Tongue (tissue), 2 donors: ENCODE data around the gene TNFRSF6B. TPM values are rescaled to one million over a fixed set of nuclear protein-coding genes. Genes with fewer than 3 reads are reported as not detected.
A peak's percentile ranks its signal among the peaks of the same experiment; 100 is the strongest.

Experiments used
- DNase-seq: peaks from one replicate; pipeline ENCODE4 v3.0.0-alpha.2; 2015
- total RNA-seq: library from RNA; depleted of rRNA; stranded (reverse); fragments of >200 nt; gene quantifications from one replicate; pipeline ENCODE4 v1.2.3, GENCODE V29; 2014

TNFRSF6B gene
- total RNA-seq, 1 donor from 2014 or later, result 1.1 TPM

- no peak for DNase-seq
Measured at GRCh38 chr20:63737945-63738686, 41.7 kb downstream of the TNFRSF6B start.

GRCh38 chr20:63738687-63739129, 42.3 kb downstream of the TNFRSF6B start:
- DNase-seq, result peak; percentile 80

- peak; percentile 92 for DNase-seq
Measured at GRCh38 chr20:63739130-63740069, 42.9 kb downstream of the TNFRSF6B start, which contains the start of gene SLC2A4RG. TSS of gene SLC2A4RG (plus strand) at chr20:63739776. CDS start at chr20:63739913, 137 bp downstream.

- DNase-seq, result peak; percentile 69
Measured at GRCh38 chr20:63740070-63740626, 43.7 kb downstream of the TNFRSF6B start.

GRCh38 chr20:63740627-63741353, 44.3 kb downstream of the TNFRSF6B start:
- DNase-seq, result peak; percentile 96

- no peak for DNase-seq
Measured at GRCh38 chr20:63741354-63741675, 44.9 kb downstream of the TNFRSF6B start.

- no peak for DNase-seq
Measured at GRCh38 chr20:63741676-63742380, 45.4 kb downstream of the TNFRSF6B start.

- DNase-seq, result no peak
Measured at GRCh38 chr20:63742381-63743024, 46.1 kb downstream of the TNFRSF6B start.

GRCh38 chr20:63743210-63743970, 46.9 kb downstream of the TNFRSF6B start:
- no peak for DNase-seq

GRCh38 chr20:63744158-63744557, 47.7 kb downstream of the TNFRSF6B start:
- no peak for DNase-seq

- DNase-seq, result no peak
Measured at GRCh38 chr20:63744574-63745423, 48.3 kb downstream of the TNFRSF6B start.

GRCh38 chr20:63745424-63745805, 49.0 kb downstream of the TNFRSF6B start:
- DNase-seq, result no peak

GRCh38 chr20:63745961-63746731, 49.7 kb downstream of the TNFRSF6B start:
- no peak for DNase-seq

- no peak for DNase-seq
Measured at GRCh38 chr20:63746751-63747315, 50.4 kb downstream of the TNFRSF6B start.

- DNase-seq, result no peak
Measured at GRCh38 chr20:63747622-63748069, 51.2 kb downstream of the TNFRSF6B start.
